ENCODE results near the gene PCDHGA8.
"Not testable (repeated sequence)": the region's sequence is repeated elsewhere in the genome, so short reads cannot be mapped to it uniquely, and the experiment has no call there.

Gene PCDHGA8

DNA sequence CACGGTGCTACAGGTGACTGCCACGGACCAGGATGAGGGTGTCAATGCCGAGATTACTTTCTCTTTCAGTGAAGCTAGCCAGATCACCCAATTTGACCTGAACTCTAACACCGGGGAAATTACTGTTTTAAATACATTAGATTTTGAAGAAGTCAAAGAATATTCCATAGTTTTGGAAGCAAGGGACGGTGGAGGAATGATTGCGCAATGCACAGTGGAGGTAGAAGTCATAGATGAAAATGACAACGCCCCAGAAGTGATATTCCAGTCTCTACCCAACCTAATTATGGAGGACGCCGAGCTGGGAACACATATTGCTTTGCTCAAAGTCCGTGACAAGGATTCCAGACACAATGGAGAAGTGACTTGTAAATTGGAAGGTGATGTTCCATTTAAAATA lies 3.8 kb upstream of the PCDHGA8 start:
- H3K9me3 ChIP-seq, result peaks cover 21% of the 10 kb centered on the region
- TF ChIP-seq, protein P1, sequence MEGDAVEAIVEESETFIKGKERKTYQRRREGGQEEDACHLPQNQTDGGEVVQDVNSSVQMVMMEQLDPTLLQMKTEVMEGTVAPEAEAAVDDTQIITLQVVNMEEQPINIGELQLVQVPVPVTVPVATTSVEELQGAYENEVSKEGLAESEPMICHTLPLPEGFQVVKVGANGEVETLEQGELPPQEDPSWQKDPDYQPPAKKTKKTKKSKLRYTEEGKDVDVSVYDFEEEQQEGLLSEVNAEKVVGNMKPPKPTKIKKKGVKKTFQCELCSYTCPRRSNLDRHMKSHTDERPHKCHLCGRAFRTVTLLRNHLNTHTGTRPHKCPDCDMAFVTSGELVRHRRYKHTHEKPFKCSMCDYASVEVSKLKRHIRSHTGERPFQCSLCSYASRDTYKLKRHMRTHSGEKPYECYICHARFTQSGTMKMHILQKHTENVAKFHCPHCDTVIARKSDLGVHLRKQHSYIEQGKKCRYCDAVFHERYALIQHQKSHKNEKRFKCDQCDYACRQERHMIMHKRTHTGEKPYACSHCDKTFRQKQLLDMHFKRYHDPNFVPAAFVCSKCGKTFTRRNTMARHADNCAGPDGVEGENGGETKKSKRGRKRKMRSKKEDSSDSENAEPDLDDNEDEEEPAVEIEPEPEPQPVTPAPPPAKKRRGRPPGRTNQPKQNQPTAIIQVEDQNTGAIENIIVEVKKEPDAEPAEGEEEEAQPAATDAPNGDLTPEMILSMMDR (IDR thresholded peaks at IDR 0.05), result no peak
- no peak overlapping the region for H3K27ac ChIP-seq
- peaks cover 98% of the 10 kb centered on the region for H3K27me3 ChIP-seq
- no peak overlapping the region for H3K4me3 ChIP-seq (ENCODE audit: low read depth in 1 of 2, low read length in 1 of 2)
- H3K4me1 ChIP-seq (ENCODE audit: control insufficient read depth in 1 of 2, insufficient read depth in 1 of 2, low read depth in 1 of 2, low read length in 1 of 2), result no peaks in the 10 kb centered on the region
- no peaks in the 10 kb centered on the region for H3K36me3 ChIP-seq

DNA sequence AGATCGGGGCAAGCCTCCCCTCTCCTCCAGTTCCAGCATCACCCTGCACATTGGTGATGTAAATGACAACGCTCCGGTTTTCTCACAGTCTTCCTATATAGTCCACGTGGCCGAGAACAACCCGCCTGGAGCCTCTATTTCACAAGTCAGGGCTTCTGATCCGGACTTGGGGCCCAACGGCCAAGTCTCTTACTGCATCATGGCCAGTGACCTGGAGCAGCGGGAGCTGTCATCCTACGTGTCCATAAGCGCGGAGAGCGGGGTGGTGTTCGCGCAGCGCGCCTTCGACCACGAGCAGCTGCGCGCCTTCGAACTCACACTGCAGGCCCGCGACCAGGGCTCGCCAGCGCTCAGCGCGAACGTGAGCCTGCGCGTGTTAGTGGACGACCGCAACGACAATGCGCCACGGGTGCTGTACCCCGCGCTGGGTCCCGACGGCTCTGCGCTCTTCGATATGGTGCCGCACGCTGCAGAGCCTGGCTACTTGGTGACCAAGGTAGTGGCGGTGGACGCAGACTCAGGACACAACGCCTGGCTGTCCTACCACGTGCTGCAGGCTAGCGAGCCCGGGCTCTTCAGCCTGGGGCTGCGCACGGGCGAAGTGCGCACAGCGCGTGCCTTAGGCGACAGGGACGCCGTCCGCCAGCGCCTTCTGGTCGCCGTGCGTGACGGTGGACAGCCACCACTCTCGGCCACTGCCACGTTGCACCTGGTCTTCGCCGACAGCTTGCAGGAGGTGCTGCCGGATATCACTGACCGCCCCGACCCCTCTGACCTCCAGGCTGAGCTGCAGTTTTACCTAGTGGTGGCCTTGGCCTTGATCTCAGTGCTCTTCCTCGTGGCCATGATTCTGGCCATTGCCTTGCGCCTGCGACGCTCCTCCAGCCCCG lies 3.0 kb upstream of the PCDHGA8 start:
- Histone ChIP-seq H3K4me1 (ENCODE audit: control insufficient read depth in 1 of 2, insufficient read depth in 1 of 2, low read depth in 1 of 2, low read length in 1 of 2) (no peaks in the 10 kb centered on the region), H3K9me3 (peaks cover 26% of the 10 kb centered on the region), H3K36me3 (no peaks in the 10 kb centered on the region), H3K4me3 (ENCODE audit: low read depth in 1 of 2, low read length in 1 of 2) (no peak overlapping the region), H3K27me3 (peaks cover 98% of the 10 kb centered on the region), H3K27ac (no peak overlapping the region)
- TF ChIP-seq, protein P1 (IDR thresholded peaks at IDR 0.05), result no peak

DNA sequence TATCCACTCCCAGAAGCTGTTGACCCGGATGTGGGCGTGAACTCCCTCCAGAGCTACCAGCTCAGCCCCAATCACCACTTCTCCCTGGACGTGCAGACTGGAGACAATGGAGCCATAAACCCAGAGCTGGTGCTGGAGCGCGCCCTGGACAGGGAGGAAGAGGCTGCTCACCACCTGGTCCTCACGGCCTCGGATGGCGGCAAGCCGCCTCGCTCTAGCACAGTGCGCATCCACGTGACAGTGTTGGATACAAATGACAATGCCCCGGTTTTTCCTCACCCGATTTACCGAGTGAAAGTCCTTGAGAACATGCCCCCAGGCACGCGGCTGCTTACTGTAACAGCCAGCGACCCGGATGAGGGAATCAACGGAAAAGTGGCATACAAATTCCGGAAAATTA lies 834 bp downstream of the PCDHGA8 start:
- Histone ChIP-seq H3K9me3 (peaks cover 26% of the 10 kb centered on the region), H3K4me1 (ENCODE audit: control insufficient read depth in 1 of 2, insufficient read depth in 1 of 2, low read depth in 1 of 2, low read length in 1 of 2) (no peaks in the 10 kb centered on the region), H3K36me3 (no peaks in the 10 kb centered on the region), H3K27me3 (peaks cover 98% of the 10 kb centered on the region), H3K4me3 (ENCODE audit: low read depth in 1 of 2, low read length in 1 of 2) (no peak overlapping the region), H3K27ac (no peak overlapping the region)
- TF ChIP-seq, protein P1 (IDR thresholded peaks at IDR 0.05), result no peak

DNA sequence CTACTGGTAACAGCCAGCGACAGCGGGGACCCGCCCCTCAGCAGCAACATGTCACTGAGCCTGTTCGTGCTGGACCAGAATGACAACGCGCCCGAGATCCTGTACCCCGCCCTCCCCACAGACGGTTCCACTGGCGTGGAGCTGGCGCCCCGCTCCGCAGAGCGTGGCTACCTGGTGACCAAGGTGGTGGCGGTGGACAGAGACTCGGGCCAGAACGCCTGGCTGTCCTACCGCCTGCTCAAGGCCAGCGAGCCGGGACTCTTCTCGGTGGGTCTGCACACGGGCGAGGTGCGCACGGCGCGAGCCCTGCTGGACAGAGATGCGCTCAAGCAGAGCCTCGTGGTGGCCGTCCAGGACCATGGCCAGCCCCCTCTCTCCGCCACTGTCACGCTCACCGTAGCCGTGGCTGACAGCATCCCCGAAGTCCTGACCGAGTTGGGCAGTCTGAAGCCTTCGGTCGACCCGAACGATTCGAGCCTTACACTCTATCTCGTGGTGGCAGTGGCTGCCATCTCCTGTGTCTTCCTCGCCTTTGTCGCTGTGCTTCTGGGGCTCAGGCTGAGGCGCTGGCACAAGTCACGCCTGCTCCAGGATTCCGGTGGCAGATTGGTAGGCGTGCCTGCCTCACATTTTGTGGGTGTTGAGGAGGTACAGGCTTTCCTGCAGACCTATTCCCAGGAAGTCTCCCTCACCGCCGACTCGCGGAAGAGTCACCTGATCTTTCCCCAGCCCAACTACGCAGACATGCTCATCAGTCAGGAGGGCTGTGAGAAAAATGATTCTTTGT lies 2.2 kb downstream of the PCDHGA8 start:
- Histone ChIP-seq H3K27me3 (peaks cover 98% of the 10 kb centered on the region), H3K9me3 (peaks cover 26% of the 10 kb centered on the region)
- not testable (repeated sequence) for H3K4me1 ChIP-seq (ENCODE audit: control insufficient read depth in 1 of 2, insufficient read depth in 1 of 2, low read depth in 1 of 2, low read length in 1 of 2); H3K4me3 ChIP-seq (ENCODE audit: low read depth in 1 of 2, low read length in 1 of 2); H3K27ac ChIP-seq; H3K36me3 ChIP-seq

DNA sequence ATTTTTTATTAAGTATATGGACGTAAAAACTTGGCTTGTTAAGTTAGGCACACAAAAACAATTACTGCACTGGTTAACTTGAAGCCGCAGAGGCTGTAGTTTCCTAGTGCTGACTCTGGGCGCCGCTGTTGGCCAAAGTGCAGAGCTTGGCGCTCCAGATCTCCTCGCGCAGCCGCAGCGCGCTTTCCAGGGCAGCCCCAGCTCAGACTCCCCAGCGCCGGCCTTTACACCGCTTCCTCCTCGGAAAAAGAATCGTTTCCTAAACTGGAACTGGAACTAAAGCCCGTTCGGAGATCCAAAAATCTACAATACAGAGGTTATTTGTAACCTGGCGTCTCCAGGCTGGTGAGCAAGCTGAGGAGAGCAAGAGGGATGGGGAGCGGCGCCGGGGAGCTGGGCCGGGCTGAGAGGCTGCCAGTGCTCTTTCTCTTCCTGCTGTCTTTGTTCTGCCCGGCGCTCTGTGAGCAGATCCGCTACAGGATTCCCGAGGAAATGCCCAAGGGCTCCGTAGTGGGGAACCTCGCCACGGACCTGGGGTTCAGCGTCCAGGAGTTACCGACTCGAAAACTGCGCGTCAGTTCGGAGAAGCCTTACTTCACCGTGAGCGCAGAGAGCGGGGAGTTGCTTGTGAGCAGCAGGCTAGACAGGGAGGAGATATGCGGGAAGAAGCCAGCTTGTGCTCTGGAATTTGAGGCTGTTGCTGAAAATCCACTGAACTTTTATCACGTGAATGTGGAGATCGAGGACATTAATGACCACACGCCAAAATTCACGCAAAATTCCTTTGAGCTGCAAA lies 5.5 kb downstream of the PCDHGA8 start, which contains the start of gene PCDHGB5:
TSS of gene PCDHGB5 (plus strand) at position 192 of the 796 bp plus-strand sequence. CDS start at position 373, 181 bp downstream.
- H3K4me1 ChIP-seq (ENCODE audit: control insufficient read depth in 1 of 2, insufficient read depth in 1 of 2, low read depth in 1 of 2, low read length in 1 of 2); H3K4me3 ChIP-seq (ENCODE audit: low read depth in 1 of 2, low read length in 1 of 2); H3K27ac ChIP-seq; H3K36me3 ChIP-seq: not testable (repeated sequence)
- Histone ChIP-seq H3K27me3 (peaks cover 98% of the 10 kb centered on the region), H3K9me3 (peaks cover 24% of the 10 kb centered on the region)

DNA sequence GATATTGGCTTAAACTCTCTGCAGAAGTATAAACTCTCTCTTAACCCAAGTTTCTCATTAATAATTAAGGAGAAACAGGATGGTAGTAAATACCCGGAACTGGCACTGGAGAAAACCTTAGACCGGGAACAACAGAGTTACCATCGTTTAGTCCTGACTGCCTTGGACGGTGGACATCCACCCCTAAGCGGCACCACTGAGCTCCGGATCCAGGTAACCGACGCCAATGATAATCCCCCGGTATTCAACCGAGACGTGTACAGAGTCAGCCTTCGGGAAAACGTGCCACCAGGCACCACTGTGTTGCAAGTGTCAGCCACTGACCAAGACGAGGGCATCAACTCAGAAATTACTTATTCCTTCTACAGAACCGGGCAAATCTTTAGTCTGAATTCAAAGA lies 6.2 kb downstream of the PCDHGA8 start:
- no peak overlapping the region for H3K4me3 ChIP-seq (ENCODE audit: low read depth in 1 of 2, low read length in 1 of 2)
- H3K9me3 ChIP-seq, result peaks cover 21% of the 10 kb centered on the region
- TF ChIP-seq, protein P1 (IDR thresholded peaks at IDR 0.05), result no peak
- peaks cover 98% of the 10 kb centered on the region for H3K27me3 ChIP-seq
- H3K36me3 ChIP-seq, result no peaks in the 10 kb centered on the region
- no peaks in the 10 kb centered on the region for H3K4me1 ChIP-seq (ENCODE audit: control insufficient read depth in 1 of 2, insufficient read depth in 1 of 2, low read depth in 1 of 2, low read length in 1 of 2)
- no peak overlapping the region for H3K27ac ChIP-seq

All from neutrophil (primary cell).